HEK293T (cell line): ENCODE results near the gene MIA2.
"Not testable (repeated sequence)": the region's sequence is repeated elsewhere in the genome, so short reads cannot be mapped to it uniquely, and the experiment has no call there.

ENCODE experiments used
- CTCF ChIA-PET: fragments of 350-600 bp; formaldehyde crosslinking; extraction: SDS; loops from one replicate; lab custom pipeline; 2021; ENCODE audit warnings: antibody characterized with exemption, inconsistent platforms; lab: Yijun Ruan, JAX
- POLR2A ChIA-PET: fragments of 350-600 bp; formaldehyde crosslinking; extraction: SDS; loops from one replicate; lab custom pipeline; 2020; ENCODE audit warnings: antibody characterized with exemption, inconsistent platforms; lab: Yijun Ruan, JAX
- DNase-seq: peaks from one replicate; pipeline ENCODE4 v3.0.0; 2012; ENCODE audit warnings: mixed read lengths; ENCODE audit errors: extremely low spot score
- ARNT ChIP-seq: fragments of 450-650 bp; IDR thresholded peaks from 2 replicates; pipeline ENCODE4 v1.6.1; 2017; ENCODE audit warnings: mild to moderate bottlenecking
- BHLHE40 ChIP-seq: fragments of 450-650 bp; IDR thresholded peaks from 2 replicates; pipeline ENCODE4 v1.6.1; 2016; ENCODE audit warnings: mild to moderate bottlenecking, moderate library complexity, borderline replicate concordance
- CTBP1 ChIP-seq: fragments of 450-650 bp; IDR thresholded peaks from 2 replicates; pipeline ENCODE4 v1.6.1; 2016; ENCODE audit warnings: borderline replicate concordance
- ELF4 ChIP-seq: fragments of 450-650 bp; IDR thresholded peaks from 2 replicates; pipeline ENCODE4 v1.6.1; 2017; ENCODE audit warnings: antibody characterized with exemption
- FOXA1 ChIP-seq: fragments of 450-650 bp; IDR thresholded peaks from 2 replicates; pipeline ENCODE4 v1.6.1; 2016; ENCODE audit warnings: mild to moderate bottlenecking
- FOXK2 ChIP-seq: fragments of 450-650 bp; IDR thresholded peaks from 2 replicates; pipeline ENCODE4 v1.6.1; 2016; ENCODE audit warnings: mild to moderate bottlenecking
- FOXM1 ChIP-seq: fragments of 450-650 bp; IDR thresholded peaks from 2 replicates; pipeline ENCODE4 v1.6.1; 2017; ENCODE audit warnings: mild to moderate bottlenecking, borderline replicate concordance
- HDGF ChIP-seq: fragments of 450-650 bp; IDR thresholded peaks from 2 replicates; pipeline ENCODE4 v1.6.1; 2017; ENCODE audit warnings: antibody characterized with exemption, borderline replicate concordance
- L3MBTL2 ChIP-seq: fragments of 450-650 bp; conservative IDR thresholded peaks from 2 replicates; pipeline ENCODE4 v1.6.1; 2016; ENCODE audit warnings: mild to moderate bottlenecking
- LEF1 ChIP-seq: fragments of 450-650 bp; IDR thresholded peaks from 2 replicates; pipeline ENCODE4 v1.6.1; 2017; ENCODE audit warnings: mild to moderate bottlenecking, borderline replicate concordance
- NFRKB ChIP-seq: fragments of 450-650 bp; IDR thresholded peaks from 2 replicates; pipeline ENCODE4 v1.6.1; 2016; ENCODE audit warnings: mild to moderate bottlenecking, moderate library complexity
- PKNOX1 ChIP-seq: fragments of 450-650 bp; IDR thresholded peaks from 2 replicates; pipeline ENCODE4 v1.6.1; 2016
- SP1 ChIP-seq: fragments of 450-650 bp; IDR thresholded peaks from 2 replicates; pipeline ENCODE4 v1.6.1; 2017
- SUZ12 ChIP-seq: fragments of 450-650 bp; IDR thresholded peaks from 2 replicates; pipeline ENCODE4 v1.6.1; 2016; ENCODE audit warnings: mild to moderate bottlenecking
- TARDBP ChIP-seq: fragments of 450-650 bp; IDR thresholded peaks from 2 replicates; pipeline ENCODE4 v1.6.1; 2016
- ZNF384 ChIP-seq: fragments of 450-650 bp; IDR thresholded peaks from 2 replicates; pipeline ENCODE4 v1.6.1; 2016

The MIA2 gene

GRCh38 chr14:39219075-39219499 lies 14.6 kb upstream of the MIA2 start:
- TF ChIP-seq FOXM1 (no peak), SUZ12 (no peak), ZNF384 (no peak), HDGF (no peak), NFRKB (no peak), SP1 (no peak), FOXA1 (no peak)
- DNase-seq = no peak
- ChIA-PET POLR2A (no interaction called here), CTCF (no interaction called here)

GRCh38 chr14:39220473-39220872 lies 13.2 kb upstream of the MIA2 start:
- ChIA-PET CTCF (interaction anchor here (1.0 kb wide), 1 partner anchor 11 kb away, joined by 4 read pairs; no protein-coding TSS in a partner anchor), POLR2A (interaction anchor here (1.0 kb wide), 1 partner anchor 50 kb away, joined by 3 read pairs; the partner anchor contains the start of gene TRAPPC6B)
- not testable (repeated sequence) for DNase-seq

GRCh38 chr14:39228044-39228443 lies 5.7 kb upstream of the MIA2 start:
- TF ChIP-seq FOXK2 = no peak
- TF ChIP-seq BHLHE40 = no peak
- no peak for TF ChIP-seq CTBP1
- no peak for DNase-seq
- ChIA-PET POLR2A (interaction anchor here (1.1 kb wide), 1 partner anchor 39 kb away, joined by 3 read pairs; no protein-coding TSS in a partner anchor), CTCF (no interaction called here)

GRCh38 chr14:39228509-39229221 lies 5.0 kb upstream of the MIA2 start:
- DNase-seq = no peak
- CTCF ChIA-PET = interaction anchor here (0.6 kb wide), 1 partner anchor 59 kb away, joined by 3 read pairs; the partner anchor contains the start of gene TRAPPC6B
- TF ChIP-seq ELF4 (no peak), CTBP1 (no peak)
- POLR2A ChIA-PET = interaction anchor here (0.6 to 1.1 kb wide), 2 partner anchors 38 to 43 kb away, joined by 3 to 5 read pairs; no protein-coding TSS in a partner anchor

- no peak for DNase-seq
- POLR2A ChIA-PET = interaction anchor here (0.6 kb wide), 2 partner anchors 44 to 120 kb away, joined by 3 to 5 read pairs; no protein-coding TSS in a partner anchor
- TF ChIP-seq SP1 (no peak), LEF1 (no peak), FOXA1 (no peak), HDGF (no peak)
- CTCF ChIA-PET = interaction anchor here (0.6 kb wide), 1 partner anchor 59 kb away, joined by 3 read pairs; the partner anchor contains the start of gene TRAPPC6B
Measured at GRCh38 chr14:39229222-39229543, 4.5 kb upstream of the MIA2 start.

- TF ChIP-seq PKNOX1 (no peak), TARDBP (no peak), FOXA1 (no peak), SP1 (no peak), HDGF (no peak), ELF4 (no peak), LEF1 (no peak), BHLHE40 (no peak), L3MBTL2 (no peak), FOXK2 (no peak)
- ChIA-PET POLR2A (interaction anchor here (0.6 kb wide), 2 partner anchors 44 to 119 kb away, joined by 3 to 5 read pairs; no protein-coding TSS in a partner anchor), CTCF (interaction anchor here (0.6 kb wide), 1 partner anchor 60 kb away, joined by 3 read pairs; the partner anchor contains the start of gene TRAPPC6B)
- no peak for DNase-seq
Measured at GRCh38 chr14:39229601-39230110, 4.1 kb upstream of the MIA2 start.

GRCh38 chr14:39230416-39231035 lies 3.2 kb upstream of the MIA2 start:
- CTCF ChIA-PET = interaction anchor here (1.2 to 1.6 kb wide), 2 partner anchors 8 to 9 kb away, joined by 4 to 5 read pairs; no protein-coding TSS in a partner anchor
- POLR2A ChIA-PET = interaction anchor here (1.9 kb wide), 1 partner anchor 37 kb away, joined by 4 read pairs; no protein-coding TSS in a partner anchor
- TF ChIP-seq NFRKB (no peak), SP1 (no peak), ELF4 (no peak), ZNF384 (no peak), LEF1 (no peak), ARNT (no peak), TARDBP (no peak), FOXK2 (no peak), HDGF (no peak), FOXA1 (no peak), L3MBTL2 (no peak), PKNOX1 (no peak), SUZ12 (no peak), FOXM1 (no peak)
- DNase-seq = no peak

- CTCF ChIA-PET = interaction anchor here (0.6 to 1.6 kb wide), 9 partner anchors 9 to 202 kb away, joined by 3 to 5 read pairs (median 3); no protein-coding TSS in a partner anchor
- DNase-seq = peak; percentile 40
- POLR2A ChIA-PET = interaction anchor here (0.9 to 1.9 kb wide), 3 partner anchors 35 to 200 kb away, joined by 4 read pairs; partner anchors contain the start of genes FBXO33 and TRAPPC6B
Measured at GRCh38 chr14:39231751-39232553, 1.8 kb upstream of the MIA2 start.
